Measurements from ENCODE around the gene RPA3.

Gene RPA3

DNA sequence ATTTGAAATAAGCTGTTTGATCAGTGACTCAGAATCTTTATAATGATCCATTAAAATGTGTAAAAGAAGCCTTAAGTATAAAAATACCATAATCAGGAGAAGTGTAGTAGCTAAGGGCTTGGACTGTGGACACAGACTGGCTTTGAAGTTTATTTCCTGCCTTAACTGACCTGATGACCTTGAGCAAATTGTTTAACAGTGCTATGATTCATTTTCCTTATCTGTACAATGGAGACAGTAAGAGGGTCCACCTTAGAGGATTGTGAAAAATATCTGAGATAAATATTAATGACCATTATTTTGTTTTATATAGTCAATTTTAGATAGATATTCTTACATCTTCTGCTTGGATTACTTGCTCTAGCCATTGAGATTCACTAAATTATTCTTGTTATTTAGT is 13.3 kb upstream of the RPA3 start:
- no peak for DNase-seq

- DNase-seq = peak; percentile 31
These were observed 2.6 kb upstream of the RPA3 start for GRCh38 chr7:7720750-7721621.

- no peak for DNase-seq
These were observed 1.8 kb upstream of the RPA3 start for GRCh38 chr7:7720193-7720592.

- DNase-seq = peak; percentile 94
These were observed 829 bp upstream of the RPA3 start for GRCh38 chr7:7719236-7719635.

- no peak for DNase-seq
These were observed 4.7 kb downstream of the RPA3 start for GRCh38 chr7:7713730-7714129.

GRCh38 chr7:7710469-7710868 is 7.9 kb downstream of the RPA3 start:
- no peak for DNase-seq

DNA sequence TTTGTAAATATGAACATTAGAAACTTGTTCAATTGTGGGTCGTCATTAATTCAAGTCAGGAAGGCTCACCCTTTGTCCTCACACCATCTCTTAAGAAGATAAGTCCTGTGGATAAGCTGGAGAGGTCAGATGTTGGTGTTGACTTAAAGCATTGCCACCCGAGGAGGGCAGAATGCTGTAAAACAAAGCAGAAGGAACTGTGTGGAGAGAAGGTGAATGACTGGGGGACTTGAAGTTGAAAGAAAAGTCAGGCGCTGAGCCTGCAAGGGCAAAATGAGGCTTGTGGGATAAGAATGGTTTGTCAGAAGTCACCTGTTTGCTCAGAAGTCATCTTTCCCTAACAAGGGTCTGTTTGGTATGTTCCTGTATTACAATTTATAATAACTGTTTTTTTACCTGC is 9.1 kb downstream of the RPA3 start:
- peak; percentile 33 for DNase-seq

GRCh38 chr7:7707806-7708205 is 10.6 kb downstream of the RPA3 start:
- DNase-seq = no peak

GRCh38 chr7:7707246-7707645 is 11.2 kb downstream of the RPA3 start:
- DNase-seq = no peak

DNA sequence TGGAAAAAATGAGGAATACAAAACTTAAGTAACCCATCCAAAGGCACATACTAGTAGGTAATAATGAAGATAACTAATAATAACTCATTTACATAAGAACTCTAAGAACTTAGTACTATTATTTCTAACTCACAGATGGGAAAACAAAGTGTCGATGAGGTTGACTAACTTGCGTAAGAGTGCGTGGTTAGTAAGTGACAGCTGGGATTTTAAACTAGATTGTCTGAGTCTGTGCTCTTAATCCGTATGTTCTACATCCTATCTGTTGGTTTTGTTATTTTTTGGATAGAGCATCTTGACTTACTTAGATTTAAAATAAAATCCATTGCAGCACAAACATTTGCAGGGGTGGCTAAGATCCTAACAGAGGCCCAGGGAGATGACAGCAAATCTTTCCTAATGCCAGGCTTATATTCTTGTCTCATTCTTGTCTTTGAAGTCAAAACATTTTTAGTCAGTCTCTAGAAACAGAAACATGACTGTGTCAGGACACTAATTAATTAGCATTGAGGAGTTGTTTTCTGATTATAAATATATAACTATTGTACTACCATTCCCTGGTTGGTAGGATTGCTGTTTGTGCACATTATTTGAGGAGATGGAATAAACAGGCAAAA is 11.7 kb downstream of the RPA3 start:
- no peak for DNase-seq

DNA sequence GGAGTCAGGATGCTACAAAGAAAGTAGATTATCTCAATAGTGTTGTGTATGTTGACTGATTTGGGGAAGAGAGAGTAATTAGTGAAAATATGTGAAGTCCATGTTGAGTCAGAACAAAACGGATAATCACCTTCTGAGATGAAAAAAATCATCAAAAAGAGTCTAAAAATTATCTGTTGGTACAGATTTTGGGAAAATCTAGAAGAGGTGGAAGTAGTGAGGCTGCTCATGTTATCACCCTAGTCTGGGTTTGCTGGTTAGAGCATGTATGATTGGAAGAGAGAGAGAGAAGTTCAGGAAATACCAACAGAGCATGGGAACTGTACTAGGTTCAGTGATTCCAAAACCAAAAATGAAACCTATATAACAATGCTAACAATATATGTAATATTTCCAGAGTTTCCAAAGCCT is 12.3 kb downstream of the RPA3 start:
- no peak for DNase-seq

GRCh38 chr7:7705318-7705717 is 13.1 kb downstream of the RPA3 start:
- DNase-seq = no peak

GRCh38 chr7:7704867-7705266 is 13.5 kb downstream of the RPA3 start:
- no peak for DNase-seq

GRCh38 chr7:7703427-7703826 is 15.0 kb downstream of the RPA3 start:
- no peak for DNase-seq

GRCh38 chr7:7702826-7703225 is 15.6 kb downstream of the RPA3 start:
- no peak for DNase-seq

DNA sequence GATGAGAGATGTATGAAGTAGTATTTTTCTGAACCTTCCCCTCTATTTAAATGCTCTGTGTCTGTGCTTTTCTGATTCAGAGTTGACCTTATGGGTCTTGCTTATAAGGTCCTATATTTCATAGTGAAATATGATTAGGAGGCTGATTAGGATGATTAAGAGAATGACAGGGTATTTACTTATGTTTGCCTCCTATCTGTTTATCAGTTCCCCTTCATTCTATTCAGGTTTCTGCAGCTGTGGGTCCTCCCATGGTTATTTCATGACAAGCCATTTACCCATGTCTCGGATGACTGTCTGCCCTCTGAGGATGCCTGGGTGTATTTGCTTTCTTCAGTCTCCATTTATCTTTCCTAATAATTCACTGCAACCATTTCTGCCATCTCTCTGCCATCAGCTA is 16.9 kb downstream of the RPA3 start:
- peak; percentile 47 for DNase-seq

- DNase-seq = no peak
These were observed 18.4 kb downstream of the RPA3 start for GRCh38 chr7:7699970-7700369.

- no peak for DNase-seq
These were observed 19.0 kb downstream of the RPA3 start for GRCh38 chr7:7699380-7699779.

GRCh38 chr7:7698930-7699329 is 19.5 kb downstream of the RPA3 start:
- DNase-seq = no peak

DNA sequence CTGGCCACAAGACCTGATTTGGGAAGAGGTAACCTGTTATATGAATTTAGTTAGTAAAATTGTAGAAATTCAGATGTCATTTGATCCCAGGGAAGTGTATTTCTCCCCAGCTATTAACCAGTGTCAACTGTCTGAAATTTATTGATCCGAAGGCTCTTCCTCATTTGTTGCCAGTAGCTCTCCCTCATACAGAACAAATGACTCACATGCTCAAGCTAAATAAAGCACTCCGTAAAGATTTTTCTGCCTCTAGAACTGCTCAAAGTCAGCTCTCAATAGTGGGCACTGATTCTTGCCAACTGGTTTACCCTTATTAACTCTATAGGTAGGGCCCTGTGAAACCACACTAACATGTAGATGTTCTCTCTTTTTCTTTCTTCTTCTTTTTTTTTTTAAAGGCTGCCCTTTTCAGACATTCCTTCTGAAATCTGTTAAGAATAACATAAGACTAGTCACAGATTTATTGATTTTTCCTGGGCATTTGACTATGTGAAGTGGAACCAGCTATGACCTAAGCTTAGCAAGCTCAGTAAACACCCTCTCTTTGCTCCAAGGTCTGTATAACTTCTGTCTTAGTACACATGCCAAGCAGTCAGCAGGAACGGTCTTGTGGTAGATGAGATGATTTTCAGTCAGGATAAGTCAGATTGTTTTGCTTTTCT is 21.8 kb downstream of the RPA3 start:
- peak; percentile 58 for DNase-seq

DNA sequence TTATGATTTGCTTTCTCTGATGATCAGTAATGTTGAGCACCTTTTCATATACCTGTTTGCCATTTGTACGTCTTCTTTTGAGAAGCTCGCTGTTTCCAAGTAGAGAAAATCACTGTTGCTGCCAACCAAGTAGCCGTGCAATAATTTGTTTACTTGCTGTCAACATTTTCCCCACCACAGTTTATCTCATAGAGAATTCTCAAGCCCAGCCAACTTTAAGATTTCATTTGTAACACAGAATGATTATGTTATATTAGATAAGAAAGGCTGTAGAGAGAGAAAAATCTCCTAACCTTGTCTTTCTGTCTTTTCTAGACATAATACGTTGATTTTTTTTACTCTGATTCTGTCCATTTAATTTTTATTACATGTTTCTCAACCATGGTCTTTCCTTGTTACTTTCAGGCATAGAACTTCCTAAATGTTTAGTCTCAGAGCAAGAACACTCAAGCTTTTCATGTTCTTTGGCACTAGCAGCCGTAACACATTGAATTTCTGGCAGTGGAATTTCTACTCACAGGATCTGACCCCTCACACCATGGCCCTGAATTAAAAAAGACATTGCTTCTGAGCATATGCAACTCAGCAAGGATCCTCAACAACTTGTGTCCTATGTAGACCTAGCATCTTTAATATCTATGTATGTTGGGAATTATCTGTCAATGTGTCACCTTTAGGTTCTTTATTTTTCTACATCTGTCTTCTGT is 23.1 kb downstream of the RPA3 start:
- no peak for DNase-seq

- no peak for DNase-seq
These were observed 23.9 kb downstream of the RPA3 start for GRCh38 chr7:7694542-7694941.

DNA sequence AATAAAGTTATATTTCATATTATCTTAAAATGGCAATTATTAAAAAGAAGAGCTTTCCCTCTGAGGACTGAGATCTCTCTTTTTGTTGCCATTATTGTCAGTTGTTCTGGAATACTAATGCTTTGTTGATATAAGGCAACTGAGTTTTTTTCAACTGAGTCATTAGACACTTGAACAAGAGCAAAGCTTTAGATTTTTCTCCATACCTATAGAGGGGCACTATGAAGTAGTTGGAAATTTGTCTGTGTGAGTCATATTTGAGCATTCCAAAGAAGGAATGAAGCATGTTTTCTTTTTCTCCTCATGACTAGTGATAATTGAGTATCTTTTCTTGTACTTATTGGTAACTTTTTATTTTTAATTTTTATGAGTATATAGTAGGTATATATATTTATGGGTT is 24.5 kb downstream of the RPA3 start:
- no peak for DNase-seq

Data from NCI-H146 (cell line).